Spleen (tissue), 7 donors: ENCODE data around the gene FGF18.

Source experiments
- CTCF ChIP-seq, 11 experiments: fragments of 200-600 bp in 7 of 11; fragments of 450-650 bp in 4 of 11; sonication (generic) in 4 of 11; IDR thresholded peaks in 8 of 11; conservative IDR thresholded peaks in 3 of 11; 1 replicate in 7 of 11; 2 replicates in 4 of 11; pipeline versions ENCODE4 v1.4.0 to v1.8.0; 2016 to 2021; ENCODE audit warnings: antibody characterized with exemption in 11 of 11, inconsistent platforms in 4 of 11, mild to moderate bottlenecking in 1 of 11
- POLR2A ChIP-seq, 3 donors: fragments of 450-650 bp; IDR thresholded peaks; one replicate each; pipeline ENCODE4 v1.5.1; 2017; ENCODE audit warnings: antibody characterized with exemption in 3 of 3, mild to moderate bottlenecking in 1 of 3
- donor health status: DM: no; HTN: no; CAD: no; lungs with moderate emphysema.
- donor health status: DM: no; HTN: no; CAD: no.
- donor health status: DM: no; HTN: no; CAD: no.

- TF ChIP-seq CTCF (IDR thresholded peaks at IDR 0.05 in 8 of 11, conservative IDR thresholded peaks at IDR 0.05 in 3 of 11) = no peak
- TF ChIP-seq POLR2A (IDR thresholded peaks at IDR 0.05) = no peak
Measured at GRCh38 chr5:171410181-171410580, 9.3 kb upstream of the FGF18 start.
